Measurements from ENCODE around the gene PACS2.

DNA sequence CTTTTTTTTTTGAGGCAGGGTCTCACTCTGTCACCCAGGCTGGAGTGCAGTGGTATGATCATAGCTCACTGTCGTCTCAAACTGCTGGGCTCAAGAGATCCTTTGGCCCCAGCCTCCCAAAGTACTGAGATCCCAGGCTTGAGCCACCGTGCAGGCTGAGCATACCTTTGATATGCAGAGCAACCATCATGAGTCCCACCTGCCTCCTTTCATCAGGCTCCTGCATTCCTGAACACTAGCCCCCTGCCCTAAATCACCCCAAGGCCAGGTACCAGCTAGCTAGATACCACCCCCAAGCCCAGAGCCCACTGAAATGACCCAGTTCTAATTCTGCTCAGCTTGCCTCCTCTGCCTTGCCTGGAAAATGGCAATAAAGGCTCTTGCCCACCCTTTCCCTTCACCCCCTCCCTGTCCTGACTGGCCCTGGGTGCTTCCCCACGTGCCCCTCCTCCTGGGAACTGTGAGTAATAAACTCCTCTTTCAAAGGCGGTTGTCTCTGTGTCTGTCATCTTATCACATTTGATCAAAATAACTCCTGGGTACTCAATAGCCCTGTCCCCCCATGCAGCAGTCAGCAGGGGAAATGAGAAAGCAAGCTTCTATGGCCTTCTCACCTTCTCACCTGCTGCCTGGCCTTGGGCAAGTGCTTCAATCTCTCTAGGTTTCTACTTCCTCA lies 7.4 kb upstream of the PACS2 start:
- TF ChIP-seq POLR2A (IDR thresholded peaks at IDR 0.05) (no peak), CTCF (IDR thresholded peaks at IDR 0.05) (no peak)
